Fibroblast of lung (primary cell): ENCODE data around the gene QSOX1. TPM values are rescaled to one million over a fixed set of nuclear protein-coding genes. Genes with fewer than 3 reads are reported as not detected.

ENCODE experiments used
- DNase-seq, 2 donors: peaks; one replicate each; pipeline versions ENCODE4 v3.0.0 to v3.0.0-alpha.2; 2010; ENCODE audit warnings: low read depth in 2 of 2
- H2AFZ ChIP-seq: 2 replicates; pipeline ENCODE4 v1.5.1; 2012; ENCODE audit warnings: low read length, control low read depth, inconsistent platforms
- H3K27ac ChIP-seq: 2 replicates; pipeline ENCODE4 v1.5.1; 2011; ENCODE audit warnings: low read length, control low read depth; ENCODE audit not compliant: insufficient read depth
- H3K27me3 ChIP-seq: 2 replicates; pipeline ENCODE4 v1.5.1; 2011; ENCODE audit warnings: mild to moderate bottlenecking, low read length; ENCODE audit not compliant: control insufficient read depth, insufficient read depth
- H3K36me3 ChIP-seq: 2 replicates; pipeline ENCODE4 v1.5.1; 2011; ENCODE audit warnings: low read length; ENCODE audit not compliant: control insufficient read depth, insufficient read depth
- H3K4me1 ChIP-seq: 2 replicates; pipeline ENCODE4 v1.5.1; 2011; ENCODE audit warnings: low read length; ENCODE audit not compliant: control insufficient read depth, insufficient read depth; ENCODE audit errors: extremely low read depth
- H3K4me2 ChIP-seq: 2 replicates; pipeline ENCODE4 v1.5.1; 2011; ENCODE audit warnings: low read length, control low read depth; ENCODE audit not compliant: insufficient read depth; ENCODE audit errors: extremely low read depth
- H3K4me3 ChIP-seq, 4 experiments: fragments of 200-600 bp in 1 of 4; sonication (generic) in 1 of 4; replicated peaks in 1 of 4; 2 replicates each; pipeline ENCODE4 v1.5.1; 2011 to 2016; ENCODE audit warnings: low read length in 4 of 4, low read depth in 3 of 4, mild to moderate bottlenecking in 3 of 4, control low read depth in 2 of 4, inconsistent platforms in 1 of 4, mixed read lengths in 1 of 4; ENCODE audit not compliant: insufficient read depth in 1 of 4; ENCODE audit errors: control extremely low read depth in 1 of 4
- H3K79me2 ChIP-seq: 2 replicates; pipeline ENCODE4 v1.5.1; 2012; ENCODE audit warnings: mild to moderate bottlenecking, low read length, inconsistent platforms; ENCODE audit not compliant: control insufficient read depth, insufficient read depth
- H3K9ac ChIP-seq: 2 replicates; pipeline ENCODE4 v1.5.1; 2011; ENCODE audit warnings: mild to moderate bottlenecking, low read length, control low read depth; ENCODE audit not compliant: insufficient read depth
- H3K9me3 ChIP-seq: 2 replicates; pipeline ENCODE4 v1.5.1; 2012; ENCODE audit warnings: low read depth, low read length; ENCODE audit not compliant: control insufficient read depth, insufficient read depth
- H4K20me1 ChIP-seq: 2 replicates; pipeline ENCODE4 v1.5.1; 2011; ENCODE audit warnings: low read length; ENCODE audit not compliant: control insufficient read depth, insufficient read depth; ENCODE audit errors: extremely low read depth
- EZH2 ChIP-seq: IDR thresholded peaks from 2 replicates; pipeline ENCODE4 v1.5.1; 2012; ENCODE audit warnings: low read length, control low read depth, mild to moderate bottlenecking; ENCODE audit errors: missing control alignments
- polyA plus RNA-seq, 2 donors: library from polyadenylated mRNA; depleted of rRNA in 1 of 2; stranded (reverse) in 1 of 2; unstranded in 1 of 2; fragments of >200 nt; gene quantifications; 2 replicates each; pipeline ENCODE4 v1.2.1, GENCODE V29; 2011 to 2012; ENCODE audit warnings: missing spikeins in 1 of 2
- total RNA-seq: library from RNA; depleted of rRNA; stranded (reverse); fragments of >200 nt; gene quantifications from 2 replicates; pipeline ENCODE4 v1.2.1, GENCODE V29; 2014
- TF ChIP-seq, protein P1 (sequence below), 2 donors: IDR thresholded peaks in 1 of 2; conservative IDR thresholded peaks in 1 of 2; 1 replicate in 1 of 2; 2 replicates in 1 of 2; pipeline ENCODE4 v1.5.1; 2011 to 2012; ENCODE audit warnings: low read length in 2 of 2, control low read depth in 1 of 2, inconsistent platforms in 1 of 2, low read depth in 1 of 2, mild to moderate bottlenecking in 1 of 2

Gene QSOX1
- total and polyA plus RNA-seq, 2 donors (not counting 1 experiment from before 2014, with no cell fraction given), result 799 to 1,312 TPM

DNA sequence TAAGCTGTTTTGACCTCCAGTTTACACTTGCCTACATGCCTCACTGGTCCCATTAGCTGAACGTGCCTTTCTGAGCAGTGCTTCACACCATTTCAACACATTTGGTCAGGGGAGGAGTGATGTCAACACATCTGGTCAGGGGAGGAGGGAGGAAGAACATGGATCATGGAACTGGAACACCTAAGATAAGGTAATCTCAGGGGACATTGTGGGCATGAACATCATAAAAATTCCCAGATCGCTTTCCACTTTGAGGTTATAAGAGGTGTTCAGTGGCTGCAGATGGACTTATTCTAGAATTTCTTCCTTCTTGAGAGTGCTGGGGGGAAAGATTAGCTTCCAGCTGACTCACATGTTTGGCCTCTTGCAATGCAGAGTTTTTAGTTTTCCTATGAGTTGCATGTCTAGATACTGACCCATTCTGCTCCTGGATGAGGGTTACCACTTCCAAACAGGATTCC, 2.0 kb downstream of the QSOX1 start:
- Histone ChIP-seq H3K4me3 (peak overlapping the region; percentile 93 to 99 (median 94)), H3K4me1 (peaks cover 22% of the 10 kb centered on the region), H3K27me3 (no peaks in the 10 kb centered on the region), H3K9me3 (no peaks in the 10 kb centered on the region), H3K36me3 (peaks cover 2% of the 10 kb centered on the region), H3K79me2 (peaks cover 67% of the 10 kb centered on the region), H2AFZ (no peak overlapping the region), H3K9ac (no peak overlapping the region), H4K20me1 (peaks cover 5% of the 10 kb centered on the region), H3K4me2 (peak overlapping the region; percentile 99), H3K27ac (peak overlapping the region; percentile 94)
- TF ChIP-seq EZH2, result no peak
- TF ChIP-seq, protein P1, sequence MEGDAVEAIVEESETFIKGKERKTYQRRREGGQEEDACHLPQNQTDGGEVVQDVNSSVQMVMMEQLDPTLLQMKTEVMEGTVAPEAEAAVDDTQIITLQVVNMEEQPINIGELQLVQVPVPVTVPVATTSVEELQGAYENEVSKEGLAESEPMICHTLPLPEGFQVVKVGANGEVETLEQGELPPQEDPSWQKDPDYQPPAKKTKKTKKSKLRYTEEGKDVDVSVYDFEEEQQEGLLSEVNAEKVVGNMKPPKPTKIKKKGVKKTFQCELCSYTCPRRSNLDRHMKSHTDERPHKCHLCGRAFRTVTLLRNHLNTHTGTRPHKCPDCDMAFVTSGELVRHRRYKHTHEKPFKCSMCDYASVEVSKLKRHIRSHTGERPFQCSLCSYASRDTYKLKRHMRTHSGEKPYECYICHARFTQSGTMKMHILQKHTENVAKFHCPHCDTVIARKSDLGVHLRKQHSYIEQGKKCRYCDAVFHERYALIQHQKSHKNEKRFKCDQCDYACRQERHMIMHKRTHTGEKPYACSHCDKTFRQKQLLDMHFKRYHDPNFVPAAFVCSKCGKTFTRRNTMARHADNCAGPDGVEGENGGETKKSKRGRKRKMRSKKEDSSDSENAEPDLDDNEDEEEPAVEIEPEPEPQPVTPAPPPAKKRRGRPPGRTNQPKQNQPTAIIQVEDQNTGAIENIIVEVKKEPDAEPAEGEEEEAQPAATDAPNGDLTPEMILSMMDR (conservative IDR thresholded peaks at IDR 0.05 in 1 of 2, IDR thresholded peaks at IDR 0.05 in 1 of 2; ENCODE audit: low read depth in 1 of 2, low read length in 2 of 2), result no peak
- DNase-seq, result peak; percentile 66 to 85

DNA sequence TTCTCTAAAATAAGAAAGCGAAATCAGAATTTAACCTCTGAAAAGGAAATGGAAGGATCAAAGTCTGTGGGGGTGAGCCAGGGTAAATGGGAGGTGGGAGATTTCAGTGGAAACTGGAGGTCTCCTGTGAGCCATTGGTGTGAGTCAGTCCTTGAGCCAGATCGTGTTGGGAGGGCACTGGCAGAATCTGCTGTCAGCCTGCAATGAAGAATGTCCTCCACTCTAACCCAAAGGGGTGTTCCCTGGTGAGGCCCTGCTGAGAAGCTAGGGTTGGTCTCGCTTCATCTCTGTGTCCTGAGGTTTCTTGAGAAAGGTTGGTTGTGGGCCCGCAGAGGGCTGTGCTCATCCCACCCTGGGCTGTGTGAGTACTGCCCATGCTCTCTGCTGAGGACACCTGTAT, 2.4 kb downstream of the QSOX1 start:
- Histone ChIP-seq H3K4me2 (peak overlapping the region; percentile 99), H2AFZ (no peak overlapping the region), H3K9me3 (no peaks in the 10 kb centered on the region), H3K27me3 (no peaks in the 10 kb centered on the region), H4K20me1 (peaks cover 5% of the 10 kb centered on the region), H3K79me2 (peaks cover 71% of the 10 kb centered on the region), H3K4me1 (peaks cover 18% of the 10 kb centered on the region), H3K27ac (peak overlapping the region; percentile 94), H3K9ac (no peak overlapping the region), H3K4me3 (peak overlapping the region; percentile 93 to 99 (median 94)), H3K36me3 (peaks cover 2% of the 10 kb centered on the region)
- TF ChIP-seq EZH2, result no peak
- DNase-seq, result peak; percentile 56 to 72

DNA sequence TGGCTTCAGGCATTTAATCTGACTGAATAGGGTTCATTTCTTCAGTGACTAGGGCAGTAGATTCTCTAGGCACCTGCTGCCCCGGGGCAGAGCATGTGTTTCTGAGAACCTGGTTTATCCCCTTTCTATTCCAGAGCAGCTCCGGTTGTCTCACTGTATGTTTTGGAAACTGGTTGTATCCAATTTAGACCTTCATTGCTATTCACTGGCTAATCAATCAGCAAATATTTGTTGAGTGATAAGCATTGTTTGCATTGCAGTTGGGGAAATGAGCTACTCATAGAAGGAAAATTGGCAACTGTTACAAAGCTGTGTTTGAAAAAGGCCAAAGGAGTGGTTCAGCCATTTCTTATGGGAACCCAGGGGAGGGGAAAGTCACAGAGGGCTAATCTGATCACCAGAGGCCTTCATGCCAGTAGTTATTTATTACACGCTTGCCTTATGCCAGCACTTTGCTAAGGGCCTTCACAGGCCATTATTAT, 2.9 kb downstream of the QSOX1 start:
- H2AFZ ChIP-seq, result no peak overlapping the region
- H3K27me3 ChIP-seq, result no peaks in the 10 kb centered on the region
- peaks cover 2% of the 10 kb centered on the region for H3K36me3 ChIP-seq
- no peak overlapping the region for H3K9ac ChIP-seq
- TF ChIP-seq, protein P1 (conservative IDR thresholded peaks at IDR 0.05 in 1 of 2, IDR thresholded peaks at IDR 0.05 in 1 of 2; ENCODE audit: low read depth in 1 of 2, low read length in 2 of 2), result no peak
- no peak for TF ChIP-seq EZH2
- H4K20me1 ChIP-seq, result peaks cover 5% of the 10 kb centered on the region
- peak overlapping the region; percentile 94 for H3K27ac ChIP-seq
- H3K4me1 ChIP-seq, result peaks cover 17% of the 10 kb centered on the region
- peaks cover 76% of the 10 kb centered on the region for H3K79me2 ChIP-seq
- DNase-seq, result no peak
- H3K9me3 ChIP-seq, result no peaks in the 10 kb centered on the region
- peak overlapping the region; percentile 99 for H3K4me2 ChIP-seq
- H3K4me3 ChIP-seq, result peak overlapping the region; percentile 93 to 99 (median 94)
